Heart right ventricle (tissue), 16 donors: ENCODE measurements around the gene MLLT3. TPM values are rescaled to one million over a fixed set of nuclear protein-coding genes. Genes with fewer than 3 reads are reported as not detected.

Source experiments
- ATAC-seq, 8 donors: fragments of 200-7000 bp; cut with Tn5 transposase; one replicate each; pipeline ENCODE4 v1.9.1; 2020; ENCODE audit warnings: mild to moderate bottlenecking in 8 of 8, moderate library complexity in 8 of 8, moderate number of reproducible peaks in 1 of 8
- DNase-seq, 2 donors: peaks; one replicate each; pipeline ENCODE4 v3.0.0-alpha.2; 2020
- H3K27ac ChIP-seq, 10 donors: fragments of 200-600 bp; sonication (generic) in 2 of 10; one replicate each; pipeline versions ENCODE4 v1.5.0 to v1.8.0; 2020 to 2022; ENCODE audit warnings: mild to moderate bottlenecking in 3 of 10
- H3K27me3 ChIP-seq, 7 donors: fragments of 200-600 bp; one replicate each; pipeline ENCODE4 v1.8.0; 2021 to 2022; ENCODE audit warnings: mild to moderate bottlenecking in 2 of 7
- H3K36me3 ChIP-seq, 9 donors: fragments of 200-600 bp; sonication (generic) in 1 of 9; one replicate each; pipeline versions ENCODE4 v1.5.0 to v1.8.0; 2020 to 2022; ENCODE audit warnings: mild to moderate bottlenecking in 2 of 9
- H3K4me1 ChIP-seq, 9 donors: fragments of 200-600 bp; sonication (generic) in 1 of 9; one replicate each; pipeline versions ENCODE4 v1.5.0 to v1.8.0; 2020 to 2022; ENCODE audit warnings: mild to moderate bottlenecking in 4 of 9
- H3K4me3 ChIP-seq, 10 donors: fragments of 200-600 bp; sonication (generic) in 2 of 10; one replicate each; pipeline versions ENCODE4 v1.5.0 to v1.8.0; 2020 to 2022; ENCODE audit warnings: mild to moderate bottlenecking in 7 of 10, moderate library complexity in 2 of 10
- H3K9me3 ChIP-seq, 11 donors: fragments of 200-600 bp in 10 of 11; sonication (generic) in 2 of 11; one replicate each; pipeline versions ENCODE4 v1.5.0 to v1.8.0; 2013 to 2022; ENCODE audit warnings: mild to moderate bottlenecking in 2 of 11, control low read depth in 1 of 11, moderate library complexity in 1 of 11
- CTCF ChIP-seq, 9 donors: fragments of 200-600 bp; sonication (generic) in 2 of 9; IDR thresholded peaks; one replicate each; pipeline versions ENCODE4 v1.5.0 to v1.8.0; 2021 to 2022; ENCODE audit warnings: antibody characterized with exemption in 9 of 9, mild to moderate bottlenecking in 5 of 9, moderate library complexity in 1 of 9
- WGBS, 2 donors: extraction: QIAGEN DNeasy Blood & Tissue Kit; methylation state at CpG; one replicate each; pipeline ENCODE4 v1.1.7; 2013; ENCODE audit warnings: inconsistent platforms in 1 of 2; 5-methylcytosine and 5-hydroxymethylcytosine counted together
- intact Hi-C, 10 donors: fragments of 100-400 bp; cut with DNase I; formaldehyde crosslinking; loops; one replicate each; pipeline versions ENCODE4 v1.11.1 to v1.14.2; 2022
- microRNA-seq, 2 donors: library from miRNA; unstranded; fragments of <30 nt; microRNA quantifications; one replicate each; pipeline ENCODE4 v1.2.0, GENCODE V29; 2021
- polyA plus RNA-seq, 2 donors: library from polyadenylated mRNA; stranded (reverse); fragments of 200-250 nt; gene quantifications; one replicate each; pipeline ENCODE4 v1.2.3, GENCODE V29; 2013
- total RNA-seq, 10 donors: library from RNA; stranded (reverse); fragmentation: NEBNext Ultra II Directional in 3 of 10; extraction: Animal tissue kit (Norgen Biotek cat#: 25700) in 3 of 10; gene quantifications; one replicate each; pipeline versions ENCODE4 v1.2.1 to v1.2.4, GENCODE V29; 2021 to 2023
- donor health status: Arrhythmogenic right ventricular cardiomyopathy.
- donor health status: ischemic (EF 13 %, LVEDD 7.1; RV severe dilation, severe dysfunction).
- donor health status: healthy with polysubstance abuse.
- donor health status: DM: no; HTN: yes; CAD: no.
- donor health status: DM: no; HTN: no; CAD: no.
- donor health status: ischemic (EF 25% LVEDD 6.9; RV normal size, moderate dysfunction).
- donor health status: ischemic (EF 25% LVEDD 5.7; RV mildly dilated, moderate dysfunction).
- donor health status: healthy.
- donor health status: DM: yes; HTN: yes; CAD: no.
- donor health status: Ischemic cardiomyopathy.
- donor health status: ischemic (EF 35%, LVEDD 5.7; RV mildly dilated, moderate dysfunction).
- donor health status: nonischemic (EF 11% LVEDD 7.7; RV severe dilation, severe dysfunction).
- donor health status: DM: yes; HTN: yes; CAD: no.
- donor health status: PGD.
- donor health status: ischemic (EF 29% LVEDD 5.4; RV normal size, mild dysfunction).
- donor health status: nonischemic (EF 23%, LVEDD 6.1; RV moderate dilation, normal function).

Gene MLLT3
- total and polyA plus RNA-seq, 12 donors, result 4.3 to 22.7 (median 13.5) TPM

DNA sequence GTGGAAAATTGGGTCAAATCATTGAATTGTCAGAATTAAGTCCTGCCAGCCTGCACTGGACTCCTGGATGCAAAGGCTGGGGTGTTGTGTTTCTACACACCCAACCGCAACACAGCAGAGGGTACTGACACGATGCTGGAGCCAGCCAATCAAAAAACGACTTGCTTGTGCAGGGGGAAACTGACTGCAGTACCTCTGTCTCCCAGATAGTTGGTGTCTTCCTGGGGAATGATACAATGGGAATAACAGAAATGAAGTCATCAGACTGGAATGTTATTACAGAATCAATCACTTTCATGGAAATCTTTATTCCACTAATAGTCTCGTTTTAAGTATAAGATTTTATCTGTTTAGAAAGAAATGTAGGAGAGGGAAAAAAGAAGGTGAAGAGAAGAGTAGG, 330.3 kb downstream of the MLLT3 start:
- no peak for TF ChIP-seq CTCF (IDR thresholded peaks at IDR 0.05)
- ATAC-seq, result no peak
- Histone ChIP-seq H3K36me3 (no peaks in the 10 kb centered on the region), H3K27ac (no peak overlapping the region), H3K27me3 (no peaks in the 10 kb centered on the region), H3K4me3 (no peak overlapping the region), H3K4me1 (peaks cover 0 to 6% (median 0%) of the 10 kb centered on the region in 9 donors), H3K9me3 (peaks cover 0 to 5% (median 0%) of the 10 kb centered on the region in 11 donors)
- no peak for DNase-seq
- WGBS, 2 donors, result 60 to 71% methylated on average over 4 of the region's 4 CpGs
- intact Hi-C loops, result loop anchor here in 1 of 10 donors (10.0 kb wide), 1 partner anchor 367 kb away; no protein-coding TSS in a partner anchor

Small RNA genes within 50 kb of the gene (microRNA-seq; reads per million reads assigned to microRNA genes)
- gene MIR4473 (5.4 to 5.6 reads per million in 2 donors), gene MIR4474 (0 to 1.2 reads per million in 2 donors)

Other genes with a start within 250 kb of the MLLT3 start
- gene FOCAD, start 61.8 kb upstream of the MLLT3 start, total RNA-seq, result 10 to 100 TPM; 25.6 to 41.3 (median 33.3) TPM
- 10 to 100 TPM; 11.7 to 16.7 TPM for gene FOCAD, start 61.8 kb upstream of the MLLT3 start, polyA plus RNA-seq